Stomach (tissue), 4 donors: ENCODE data around the gene KCTD3.

Experiments
- POLR2A ChIP-seq, 4 donors: fragments of 450-650 bp; IDR thresholded peaks; one replicate each; pipeline ENCODE4 v1.6.1; 2016; ENCODE audit warnings: antibody characterized with exemption in 4 of 4, control low read depth in 2 of 4, mild to moderate bottlenecking in 1 of 4, moderate library complexity in 1 of 4
- TF ChIP-seq, protein P1 (sequence below), 7 experiments: fragments of 450-650 bp in 4 of 7; fragments of 200-600 bp in 3 of 7; sonication (generic) in 3 of 7; IDR thresholded peaks; one replicate each; pipeline ENCODE4 v1.5.1; 2016 to 2019; ENCODE audit warnings: antibody characterized with exemption in 7 of 7, control low read depth in 2 of 7, mild to moderate bottlenecking in 1 of 7

DNA sequence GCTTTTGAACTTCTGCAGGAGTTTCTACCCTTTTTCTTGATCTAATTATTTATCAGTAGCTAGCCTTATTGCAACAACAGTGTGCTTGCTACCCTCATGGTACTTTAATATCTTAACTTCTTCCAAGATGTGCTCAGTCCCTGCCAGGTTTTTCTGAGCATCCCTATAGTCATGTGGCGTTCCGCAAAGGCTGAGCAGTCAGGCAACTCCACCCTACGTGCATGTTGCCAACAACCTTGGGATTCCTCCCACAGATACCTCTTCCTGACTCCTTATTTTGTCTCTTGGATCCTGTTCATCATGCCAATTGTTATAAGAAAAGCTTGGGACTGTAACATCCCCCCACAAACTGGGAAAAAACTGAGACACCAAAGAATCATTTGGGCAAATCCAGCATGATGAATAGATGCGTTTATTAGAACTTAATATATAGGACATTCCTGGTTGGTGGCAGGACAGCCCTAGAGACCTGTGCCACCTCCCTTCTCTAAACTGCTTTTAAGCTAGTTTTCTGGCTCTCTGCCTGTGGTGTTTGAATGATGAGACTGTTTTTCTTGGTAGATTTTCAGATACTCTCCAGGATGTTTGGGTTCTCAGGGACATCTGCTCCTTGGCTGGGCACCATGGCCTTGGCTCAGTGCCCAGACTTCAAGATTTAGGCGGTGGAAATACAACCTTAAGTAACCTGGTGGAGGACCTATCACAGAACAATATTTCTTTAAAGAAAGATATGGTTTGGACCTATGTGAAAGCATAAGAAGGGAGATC is 27.1 kb upstream of the KCTD3 start:
- TF ChIP-seq, protein P1, sequence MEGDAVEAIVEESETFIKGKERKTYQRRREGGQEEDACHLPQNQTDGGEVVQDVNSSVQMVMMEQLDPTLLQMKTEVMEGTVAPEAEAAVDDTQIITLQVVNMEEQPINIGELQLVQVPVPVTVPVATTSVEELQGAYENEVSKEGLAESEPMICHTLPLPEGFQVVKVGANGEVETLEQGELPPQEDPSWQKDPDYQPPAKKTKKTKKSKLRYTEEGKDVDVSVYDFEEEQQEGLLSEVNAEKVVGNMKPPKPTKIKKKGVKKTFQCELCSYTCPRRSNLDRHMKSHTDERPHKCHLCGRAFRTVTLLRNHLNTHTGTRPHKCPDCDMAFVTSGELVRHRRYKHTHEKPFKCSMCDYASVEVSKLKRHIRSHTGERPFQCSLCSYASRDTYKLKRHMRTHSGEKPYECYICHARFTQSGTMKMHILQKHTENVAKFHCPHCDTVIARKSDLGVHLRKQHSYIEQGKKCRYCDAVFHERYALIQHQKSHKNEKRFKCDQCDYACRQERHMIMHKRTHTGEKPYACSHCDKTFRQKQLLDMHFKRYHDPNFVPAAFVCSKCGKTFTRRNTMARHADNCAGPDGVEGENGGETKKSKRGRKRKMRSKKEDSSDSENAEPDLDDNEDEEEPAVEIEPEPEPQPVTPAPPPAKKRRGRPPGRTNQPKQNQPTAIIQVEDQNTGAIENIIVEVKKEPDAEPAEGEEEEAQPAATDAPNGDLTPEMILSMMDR (IDR thresholded peaks at IDR 0.05), result no peak
- TF ChIP-seq POLR2A (IDR thresholded peaks at IDR 0.05), result no peak
